ENCODE measurements around the gene LTBP2. TPM values are rescaled to one million over a fixed set of nuclear protein-coding genes. Genes with fewer than 3 reads are reported as not detected.

Gene LTBP2
- total and polyA plus RNA-seq, 3 experiments from 2014 or later = 0.24 to 0.83 (median 0.42) TPM

DNA sequence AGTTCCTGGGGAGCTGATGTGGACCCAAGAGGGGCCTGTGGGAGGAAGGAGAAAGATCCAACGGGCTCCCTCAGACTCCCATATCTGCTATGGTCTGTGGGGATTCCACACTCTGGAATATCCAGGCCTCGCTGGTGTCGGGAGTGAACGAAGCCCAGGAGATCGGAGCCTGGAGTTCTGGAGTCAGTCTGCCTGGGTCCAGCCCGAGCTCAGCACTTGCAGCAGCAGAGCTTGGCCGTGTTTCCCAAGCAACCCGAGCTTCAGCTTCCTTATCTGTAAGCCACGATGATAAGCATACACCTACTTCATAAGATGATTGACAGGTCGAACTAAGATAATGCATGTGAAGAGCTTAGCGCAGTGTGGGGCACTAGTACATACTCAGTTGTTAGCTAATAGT, 10.1 kb downstream of the LTBP2 start:
- Mint-ChIP-seq H3K27ac (no peak overlapping the region), H3K36me3 (no peaks in the 10 kb centered on the region), H3K9me3 (no peaks in the 10 kb centered on the region), H3K27me3 (peaks cover 0 to 2% of the 10 kb centered on the region in 2 donors), H3K4me3 (no peak overlapping the region), H3K4me1 (no peaks in the 10 kb centered on the region)
- DNase-seq = no peak
- H3K27ac ChIP-seq (ENCODE audit: low read depth, low read length) = no peak overlapping the region
- no peaks in the 10 kb centered on the region for H3K9me3 ChIP-seq (ENCODE audit: low read length)
- ChIA-PET POLR2A (no interaction called here), CTCF (interaction anchor here (2.1 kb wide), 1 partner anchor 10 kb away, joined by 12 read pairs; the partner anchor contains the start of gene LTBP2)
- H3K27me3 ChIP-seq (ENCODE audit: insufficient read depth, low read length, poor library complexity, severe bottlenecking) = no peaks in the 10 kb centered on the region
- H3K4me1 ChIP-seq (ENCODE audit: insufficient read depth, low read length) = no peaks in the 10 kb centered on the region
- no peaks in the 10 kb centered on the region for H3K36me3 ChIP-seq (ENCODE audit: insufficient read depth, low read length)
- no peak overlapping the region for H3K4me3 ChIP-seq (ENCODE audit: low read length)

DNA sequence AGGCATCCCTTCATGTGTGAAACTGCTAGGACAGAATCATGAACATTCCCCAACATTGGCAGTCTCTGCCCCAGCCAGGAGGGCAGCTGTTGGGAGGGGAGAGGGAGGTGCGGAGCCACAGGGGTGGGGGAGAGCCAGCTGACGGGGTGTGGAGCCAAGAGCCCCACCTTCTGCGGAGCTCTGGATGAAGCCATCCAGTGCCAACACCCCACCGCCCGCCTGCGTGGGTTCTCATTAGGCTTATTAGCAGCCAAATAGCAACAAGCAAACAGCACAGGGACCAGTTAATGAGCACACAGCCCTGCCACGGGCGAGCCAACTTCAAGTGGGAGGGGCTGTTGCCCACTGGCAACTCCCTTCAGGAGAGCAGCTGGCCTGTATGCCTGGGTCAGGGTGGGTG, 12.1 kb downstream of the LTBP2 start:
- H3K27ac Mint-ChIP-seq = no peak overlapping the region
- no peaks in the 10 kb centered on the region for H3K4me1 ChIP-seq (ENCODE audit: insufficient read depth, low read length)
- no peaks in the 10 kb centered on the region for H3K4me1 Mint-ChIP-seq
- CTCF ChIA-PET = interaction anchor here (1.5 to 3.7 kb wide), 2 partner anchors 9 to 13 kb away, joined by 4 to 15 read pairs; partner anchors contain the start of gene LTBP2
- H3K36me3 Mint-ChIP-seq = no peaks in the 10 kb centered on the region
- H3K27me3 Mint-ChIP-seq = peaks cover 3 to 4% of the 10 kb centered on the region in 2 donors
- H3K9me3 Mint-ChIP-seq = no peaks in the 10 kb centered on the region
- POLR2A ChIA-PET = no interaction called here
- no peaks in the 10 kb centered on the region for H3K27me3 ChIP-seq (ENCODE audit: insufficient read depth, low read length, poor library complexity, severe bottlenecking)
- DNase-seq = no peak
- no peak overlapping the region for H3K27ac ChIP-seq (ENCODE audit: low read depth, low read length)
- H3K36me3 ChIP-seq (ENCODE audit: insufficient read depth, low read length) = no peaks in the 10 kb centered on the region
- H3K4me3 ChIP-seq (ENCODE audit: low read length) = no peak overlapping the region
- no peaks in the 10 kb centered on the region for H3K9me3 ChIP-seq (ENCODE audit: low read length)
- H3K4me3 Mint-ChIP-seq = no peak overlapping the region

DNA sequence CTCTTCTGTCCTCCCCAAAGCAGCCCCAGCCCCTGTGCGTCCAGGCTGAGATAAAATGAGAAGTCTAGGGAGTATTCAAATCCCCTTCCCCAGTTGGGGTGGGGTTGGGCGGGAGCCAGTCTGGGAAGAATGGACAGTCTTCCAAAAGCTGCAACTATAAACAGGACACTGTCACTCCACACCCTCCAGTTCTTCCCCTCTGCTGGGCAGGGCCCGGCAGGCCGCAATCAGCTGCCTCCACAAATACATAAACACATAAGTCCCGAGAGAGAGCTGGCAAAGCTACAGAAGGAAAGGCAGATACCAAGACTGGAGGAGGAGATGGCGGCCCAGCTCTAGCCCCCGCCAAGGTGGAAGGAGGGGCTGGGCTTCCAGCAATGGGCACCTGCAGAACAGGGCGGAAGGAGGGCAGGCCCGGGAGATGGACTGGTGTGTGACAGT, 12.7 kb downstream of the LTBP2 start:
- H3K27ac ChIP-seq (ENCODE audit: low read depth, low read length) = no peak overlapping the region
- CTCF ChIA-PET = interaction anchor here (1.5 to 3.7 kb wide), 2 partner anchors 10 to 13 kb away, joined by 4 to 15 read pairs; partner anchors contain the start of gene LTBP2
- Mint-ChIP-seq H3K9me3 (no peaks in the 10 kb centered on the region), H3K27me3 (peaks cover 3 to 4% of the 10 kb centered on the region in 2 donors), H3K27ac (no peak overlapping the region), H3K4me1 (no peaks in the 10 kb centered on the region), H3K4me3 (no peak overlapping the region), H3K36me3 (no peaks in the 10 kb centered on the region)
- no peak for DNase-seq
- H3K4me3 ChIP-seq (ENCODE audit: low read length) = no peak overlapping the region
- H3K4me1 ChIP-seq (ENCODE audit: insufficient read depth, low read length) = no peaks in the 10 kb centered on the region
- H3K27me3 ChIP-seq (ENCODE audit: insufficient read depth, low read length, poor library complexity, severe bottlenecking) = no peaks in the 10 kb centered on the region
- no peaks in the 10 kb centered on the region for H3K36me3 ChIP-seq (ENCODE audit: insufficient read depth, low read length)
- POLR2A ChIA-PET = no interaction called here
- no peaks in the 10 kb centered on the region for H3K9me3 ChIP-seq (ENCODE audit: low read length)

DNA sequence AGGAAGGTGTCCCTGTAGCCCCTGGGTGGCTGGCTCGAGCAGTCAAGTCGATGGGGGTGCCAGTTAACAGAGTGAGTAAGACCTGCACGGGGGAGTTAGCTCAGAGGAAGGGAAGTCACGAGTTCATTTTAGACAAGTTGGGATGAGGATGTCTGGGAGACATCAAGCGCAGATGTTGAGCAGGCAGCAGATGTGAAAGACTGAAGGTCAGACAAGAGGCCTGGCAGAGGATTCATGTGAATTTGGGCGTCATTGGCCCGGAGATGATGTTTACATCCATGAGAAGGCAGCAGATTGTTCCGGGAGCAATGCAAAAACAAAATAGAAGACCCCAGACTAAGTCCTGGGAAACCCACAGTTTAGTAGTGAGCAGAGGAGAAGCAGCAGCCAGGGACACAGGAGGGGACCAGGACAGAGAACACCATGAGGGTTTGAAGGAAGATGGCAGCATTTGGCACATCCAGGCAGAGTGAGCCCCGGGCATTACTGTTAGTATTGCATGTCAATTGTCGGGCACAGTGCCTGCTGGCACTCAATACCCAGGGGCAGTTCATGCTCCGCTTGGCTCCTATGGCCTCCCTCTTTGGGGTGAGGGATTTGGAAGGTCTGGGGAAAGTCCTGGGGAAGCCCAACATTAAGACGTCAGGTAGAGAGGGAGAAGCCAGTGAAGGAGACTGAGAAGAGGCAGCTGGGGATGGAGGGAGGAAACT, 15.1 kb downstream of the LTBP2 start:
- POLR2A ChIA-PET = interaction anchor here (0.5 kb wide), 1 partner anchor 191 kb away, joined by 3 read pairs; no protein-coding TSS in a partner anchor
- CTCF ChIA-PET = interaction anchor here (3.7 kb wide), 1 partner anchor 12 kb away, joined by 15 read pairs; no protein-coding TSS in a partner anchor
- Mint-ChIP-seq H3K9me3 (no peaks in the 10 kb centered on the region), H3K4me3 (no peak overlapping the region), H3K36me3 (no peaks in the 10 kb centered on the region), H3K27me3 (peaks cover 3% of the 10 kb centered on the region in 2 donors), H3K27ac (peak overlapping the region in 2 of 8 donors; percentile 17 to 77), H3K4me1 (no peaks in the 10 kb centered on the region)
- no peak overlapping the region for H3K4me3 ChIP-seq (ENCODE audit: low read length)
- H3K27ac ChIP-seq (ENCODE audit: low read depth, low read length) = no peak overlapping the region
- no peaks in the 10 kb centered on the region for H3K36me3 ChIP-seq (ENCODE audit: insufficient read depth, low read length)
- no peak for DNase-seq
- no peaks in the 10 kb centered on the region for H3K27me3 ChIP-seq (ENCODE audit: insufficient read depth, low read length, poor library complexity, severe bottlenecking)
- no peaks in the 10 kb centered on the region for H3K4me1 ChIP-seq (ENCODE audit: insufficient read depth, low read length)
- H3K9me3 ChIP-seq (ENCODE audit: low read length) = no peaks in the 10 kb centered on the region

DNA sequence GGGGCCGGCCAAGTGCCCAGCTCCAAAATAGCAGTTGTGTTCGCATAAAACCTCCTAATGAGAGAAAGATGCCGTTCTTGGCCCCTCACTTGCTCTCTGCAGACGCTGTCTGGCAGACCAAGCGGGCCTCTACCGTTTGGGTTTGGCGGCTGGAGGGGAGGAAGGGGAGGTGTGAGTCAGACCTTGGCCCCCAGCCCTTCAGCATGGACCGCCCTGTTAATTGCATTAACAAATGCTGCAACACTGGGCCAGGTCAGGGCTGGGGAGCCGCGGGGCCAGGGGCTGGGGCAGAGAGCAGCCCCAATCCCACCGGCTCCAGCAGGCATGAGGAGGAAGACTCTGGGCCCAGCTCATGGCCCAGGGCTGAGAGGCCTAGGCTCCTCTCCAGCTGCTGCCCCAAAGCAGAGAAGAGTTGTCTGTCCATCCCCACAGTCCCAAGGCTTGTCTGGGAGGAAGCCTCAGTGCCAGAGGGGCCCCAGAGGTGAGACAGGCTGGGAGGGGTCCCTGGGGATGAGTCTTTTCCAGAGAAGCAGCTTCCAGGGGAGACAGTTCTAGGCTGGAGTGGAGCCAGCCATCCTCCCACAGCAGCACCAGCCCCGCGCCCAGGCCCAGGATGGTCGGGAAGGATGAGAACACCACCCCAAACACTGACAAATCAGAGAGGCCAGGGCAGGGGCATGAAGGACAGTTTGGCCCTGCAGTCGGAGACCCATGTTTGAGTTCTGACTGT, 16.9 kb downstream of the LTBP2 start:
- Histone ChIP-seq H3K27ac (ENCODE audit: low read depth, low read length) (no peak overlapping the region), H3K9me3 (ENCODE audit: low read length) (no peaks in the 10 kb centered on the region), H3K27me3 (ENCODE audit: insufficient read depth, low read length, poor library complexity, severe bottlenecking) (no peaks in the 10 kb centered on the region), H3K4me1 (ENCODE audit: insufficient read depth, low read length) (no peaks in the 10 kb centered on the region), H3K36me3 (ENCODE audit: insufficient read depth, low read length) (no peaks in the 10 kb centered on the region), H3K4me3 (ENCODE audit: low read length) (no peak overlapping the region)
- ChIA-PET CTCF (interaction anchor here (1.3 kb wide), 1 partner anchor 14 kb away, joined by 3 read pairs; no protein-coding TSS in a partner anchor), POLR2A (no interaction called here)
- no peak for DNase-seq
- Mint-ChIP-seq H3K27me3 (peaks cover 3 to 7% of the 10 kb centered on the region in 2 donors), H3K4me3 (no peak overlapping the region), H3K27ac (no peak overlapping the region), H3K4me1 (no peaks in the 10 kb centered on the region), H3K36me3 (no peaks in the 10 kb centered on the region), H3K9me3 (no peaks in the 10 kb centered on the region)

DNA sequence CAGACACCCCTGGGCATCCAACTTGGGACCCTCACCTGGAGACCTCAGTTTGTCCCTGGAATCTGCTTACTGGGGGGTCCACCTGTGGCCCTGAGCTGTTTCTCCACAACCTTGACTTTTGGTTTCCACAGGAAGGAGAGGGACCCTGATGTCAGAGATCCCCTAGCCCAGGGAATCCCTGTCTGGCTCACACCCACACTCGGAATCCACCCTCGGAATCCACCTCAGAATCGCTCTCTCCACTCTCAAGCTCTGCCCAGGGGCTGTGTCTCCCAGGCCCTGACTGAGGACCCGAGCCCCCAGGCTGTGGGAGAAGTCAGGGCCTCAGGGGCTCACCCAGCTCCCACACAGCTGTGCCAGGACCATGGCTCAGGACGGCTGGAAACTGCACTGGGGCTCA, 17.4 kb downstream of the LTBP2 start:
- no peaks in the 10 kb centered on the region for H3K9me3 ChIP-seq (ENCODE audit: low read length)
- H3K4me3 ChIP-seq (ENCODE audit: low read length) = no peak overlapping the region
- no peaks in the 10 kb centered on the region for H3K4me1 ChIP-seq (ENCODE audit: insufficient read depth, low read length)
- H3K27ac ChIP-seq (ENCODE audit: low read depth, low read length) = no peak overlapping the region
- Mint-ChIP-seq H3K27ac (peak overlapping the region in 1 of 8 donors; percentile 42), H3K36me3 (no peaks in the 10 kb centered on the region), H3K27me3 (peaks cover 3 to 8% of the 10 kb centered on the region in 2 donors), H3K9me3 (no peaks in the 10 kb centered on the region), H3K4me1 (no peaks in the 10 kb centered on the region), H3K4me3 (no peak overlapping the region)
- ChIA-PET POLR2A (no interaction called here), CTCF (interaction anchor here (1.3 kb wide), 1 partner anchor 14 kb away, joined by 3 read pairs; no protein-coding TSS in a partner anchor)
- DNase-seq = no peak
- H3K27me3 ChIP-seq (ENCODE audit: insufficient read depth, low read length, poor library complexity, severe bottlenecking) = no peaks in the 10 kb centered on the region
- H3K36me3 ChIP-seq (ENCODE audit: insufficient read depth, low read length) = no peaks in the 10 kb centered on the region

DNA sequence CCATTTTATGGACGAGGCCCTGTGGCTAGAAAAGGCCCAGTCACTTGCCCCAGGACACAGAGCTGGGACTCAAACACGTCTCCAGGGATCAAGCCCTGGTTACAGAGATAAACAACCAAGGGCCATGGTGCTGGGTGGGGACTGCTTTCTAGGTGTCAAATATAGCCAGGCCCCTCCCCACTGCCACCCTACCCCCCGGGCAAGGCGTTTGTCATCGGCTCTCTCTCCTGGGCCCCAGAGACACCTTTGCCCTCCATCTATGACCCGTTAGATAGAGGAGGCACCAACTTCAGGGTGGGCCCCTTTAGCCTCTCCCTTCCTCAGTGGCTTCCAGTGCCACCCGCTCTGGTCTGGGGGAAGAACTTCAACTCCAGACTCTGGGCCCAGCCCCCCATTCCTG, 18.0 kb downstream of the LTBP2 start:
- H3K4me1 Mint-ChIP-seq = no peaks in the 10 kb centered on the region
- Histone ChIP-seq H3K27me3 (ENCODE audit: insufficient read depth, low read length, poor library complexity, severe bottlenecking) (no peaks in the 10 kb centered on the region), H3K4me1 (ENCODE audit: insufficient read depth, low read length) (no peaks in the 10 kb centered on the region), H3K9me3 (ENCODE audit: low read length) (no peaks in the 10 kb centered on the region), H3K27ac (ENCODE audit: low read depth, low read length) (no peak overlapping the region), H3K4me3 (ENCODE audit: low read length) (no peak overlapping the region), H3K36me3 (ENCODE audit: insufficient read depth, low read length) (no peaks in the 10 kb centered on the region)
- peaks cover 3 to 9% of the 10 kb centered on the region in 2 donors for H3K27me3 Mint-ChIP-seq
- no peak for DNase-seq
- no peak overlapping the region for H3K4me3 Mint-ChIP-seq
- H3K9me3 Mint-ChIP-seq = no peaks in the 10 kb centered on the region
- ChIA-PET CTCF (interaction anchor here (1.3 kb wide), 1 partner anchor 15 kb away, joined by 3 read pairs; no protein-coding TSS in a partner anchor), POLR2A (no interaction called here)
- H3K27ac Mint-ChIP-seq = no peak overlapping the region
- H3K36me3 Mint-ChIP-seq = peaks cover 0 to under 1% (median 0%) of the 10 kb centered on the region in 3 donors

Data from CD8-positive, alpha-beta memory T cell (primary cell).